IMR-90 (cell line): ENCODE results near the gene CLEC16A. TPM values are rescaled to one million over a fixed set of nuclear protein-coding genes. Genes with fewer than 3 reads are reported as not detected.
A peak's percentile ranks its signal among the peaks of the same experiment; 100 is the strongest.

ENCODE experiments used
- ATAC-seq: fragments of 200-7000 bp; cut with Tn5 transposase; 2 replicates; pipeline ENCODE4 v1.9.1; 2020; ENCODE audit warnings: low read depth, mild to moderate bottlenecking, moderate library complexity
- BruUV-seq: library from RNA; stranded (reverse); fragments of 400-500 nt; replicated peaks from 2 replicates; lab custom pipeline; 2021; lab: Mats Ljungman, UMichigan
- CTCF ChIA-PET: fragments of 300-600 bp; formaldehyde crosslinking; extraction: SDS; loops from one replicate; lab custom pipeline; 2021; ENCODE audit warnings: antibody characterized with exemption; lab: Yijun Ruan, JAX
- POLR2A ChIA-PET: fragments of 300-600 bp; sonication (Branson Sonifier 250); formaldehyde crosslinking; loops from one replicate; lab custom pipeline; 2022; ENCODE audit warnings: antibody characterized with exemption; ENCODE audit not compliant: unreplicated experiment; lab: Charles Lee
- DNase-seq: peaks from one replicate; pipeline ENCODE4 v3.0.0; 2013
- H2AFZ ChIP-seq: replicated peaks from 2 replicates; pipeline ENCODE3; 2013; ENCODE audit warnings: low read length, mild to moderate bottlenecking; ENCODE audit not compliant: poor library complexity
- H2AK5ac ChIP-seq: 2 replicates; pipeline ENCODE4 v1.6.1; 2013; ENCODE audit warnings: low read depth, low read length, inconsistent platforms
- H2AK9ac ChIP-seq: replicated peaks from 2 replicates; pipeline ENCODE3; 2013; ENCODE audit warnings: mild to moderate bottlenecking, low read depth, low read length, moderate library complexity; ENCODE audit not compliant: poor library complexity
- H2BK120ac ChIP-seq: 2 replicates; pipeline ENCODE4 v1.6.1; 2013; ENCODE audit warnings: low read depth, low read length, inconsistent platforms
- H2BK15ac ChIP-seq: 3 replicates; pipeline ENCODE4 v1.6.1; 2013; ENCODE audit warnings: low read depth, low read length, inconsistent platforms
- H2BK20ac ChIP-seq: 2 replicates; pipeline ENCODE4 v1.6.1; 2013; ENCODE audit warnings: low read depth, mild to moderate bottlenecking, inconsistent platforms, low read length, moderate library complexity
- H2BK5ac ChIP-seq: 2 replicates; pipeline ENCODE4 v1.6.1; 2013; ENCODE audit warnings: mild to moderate bottlenecking, low read depth, low read length, inconsistent platforms; ENCODE audit not compliant: poor library complexity, severe bottlenecking
- H3K14ac ChIP-seq: replicated peaks from 2 replicates; pipeline ENCODE4 v1.6.1; 2013; ENCODE audit warnings: low read depth, low read length, inconsistent platforms
- H3K18ac ChIP-seq: 2 replicates; pipeline ENCODE4 v1.6.1; 2013; ENCODE audit warnings: low read depth, low read length, control low read depth
- H3K23ac ChIP-seq: 2 replicates; pipeline ENCODE4 v1.6.1; 2013; ENCODE audit warnings: low read depth, low read length, inconsistent platforms
- H3K27ac ChIP-seq: 2 replicates; pipeline ENCODE4 v1.5.1; 2013; ENCODE audit warnings: mild to moderate bottlenecking, control low read depth, low read length; ENCODE audit not compliant: insufficient read depth
- H3K27me3 ChIP-seq: 2 replicates; pipeline ENCODE4 v1.6.1; 2013; ENCODE audit warnings: low read length; ENCODE audit not compliant: control insufficient read depth, insufficient read depth
- H3K36me3 ChIP-seq: 2 replicates; pipeline ENCODE4 v1.6.1; 2013; ENCODE audit warnings: low read length, mixed read lengths; ENCODE audit not compliant: control insufficient read depth, insufficient read depth
- H3K4ac ChIP-seq: 2 replicates; pipeline ENCODE4 v1.6.1; 2013; ENCODE audit warnings: low read depth, low read length, inconsistent platforms
- H3K4me1 ChIP-seq: 2 replicates; pipeline ENCODE4 v1.6.1; 2013; ENCODE audit warnings: low read length, mixed read lengths; ENCODE audit not compliant: control insufficient read depth, insufficient read depth
- H3K4me2 ChIP-seq: 2 replicates; pipeline ENCODE4 v1.6.1; 2013; ENCODE audit warnings: low read depth, mild to moderate bottlenecking, control low read depth, low read length, moderate library complexity
- H3K4me3 ChIP-seq: 2 replicates; pipeline ENCODE4 v1.5.1; 2013; ENCODE audit warnings: low read depth, mild to moderate bottlenecking, control low read depth, low read length, moderate library complexity; ENCODE audit not compliant: insufficient read depth
- H3K56ac ChIP-seq: 2 replicates; pipeline ENCODE4 v1.6.1; 2013; ENCODE audit warnings: low read length, inconsistent platforms; ENCODE audit not compliant: insufficient read depth; ENCODE audit errors: extremely low read depth
- H3K79me1 ChIP-seq, 2 experiments: 2 replicates each; pipeline ENCODE4 v1.6.1; 2013; ENCODE audit warnings: low read length in 2 of 2, inconsistent platforms in 1 of 2, low read depth in 1 of 2
- H3K9ac ChIP-seq: 2 replicates; pipeline ENCODE4 v1.6.1; 2013; ENCODE audit warnings: low read depth, low read length, control low read depth
- H3K9me1 ChIP-seq: 2 replicates; pipeline ENCODE4 v1.6.1; 2013; ENCODE audit warnings: low read length, inconsistent platforms; ENCODE audit not compliant: insufficient read depth
- H3K9me3 ChIP-seq: 2 replicates; pipeline ENCODE4 v1.6.1; 2013; ENCODE audit warnings: low read length; ENCODE audit not compliant: control insufficient read depth, insufficient read depth
- H4K20me1 ChIP-seq: 2 replicates; pipeline ENCODE4 v1.6.1; 2013; ENCODE audit warnings: low read length, inconsistent platforms; ENCODE audit not compliant: insufficient read depth
- H4K5ac ChIP-seq: 2 replicates; pipeline ENCODE4 v1.6.1; 2013; ENCODE audit warnings: mild to moderate bottlenecking, low read depth, low read length, control low read depth
- H4K8ac ChIP-seq, 2 experiments: 2 replicates each; pipeline ENCODE4 v1.6.1; 2013; ENCODE audit warnings: low read depth in 2 of 2, low read length in 2 of 2, control low read depth in 1 of 2, inconsistent platforms in 1 of 2
- H4K91ac ChIP-seq: 2 replicates; pipeline ENCODE4 v1.6.1; 2013; ENCODE audit warnings: low read depth, low read length, inconsistent platforms; ENCODE audit not compliant: insufficient read depth
- BHLHE40 ChIP-seq: fragments of 150-350 bp; IDR thresholded peaks from 2 replicates; pipeline ENCODE4 v1.6.1; 2016; ENCODE audit warnings: mild to moderate bottlenecking, low read depth, low read length
- CEBPB ChIP-seq: IDR thresholded peaks from 2 replicates; pipeline ENCODE4 v1.6.1; 2012; ENCODE audit warnings: low read depth, low read length, improper control_type of control experiment
- CHD1 ChIP-seq: IDR thresholded peaks from 2 replicates; pipeline ENCODE4 v1.6.1; 2012; ENCODE audit warnings: low read depth, low read length, improper control_type of control experiment
- FOS ChIP-seq: fragments of 150-350 bp; IDR thresholded peaks from 2 replicates; pipeline ENCODE4 v1.6.1; 2016; ENCODE audit warnings: low read depth, low read length
- MAFK ChIP-seq: IDR thresholded peaks from 2 replicates; pipeline ENCODE4 v1.6.1; 2012; ENCODE audit warnings: low read depth, low read length, improper control_type of control experiment
- MAZ ChIP-seq: IDR thresholded peaks from 2 replicates; pipeline ENCODE4 v1.6.1; 2012; ENCODE audit warnings: low read depth, mild to moderate bottlenecking, low read length, improper control_type of control experiment, moderate library complexity, borderline replicate concordance
- MXI1 ChIP-seq: IDR thresholded peaks from 2 replicates; pipeline ENCODE4 v1.6.1; 2012; ENCODE audit warnings: low read depth, mild to moderate bottlenecking, low read length, moderate library complexity, borderline replicate concordance
- NFE2L2 ChIP-seq: fragments of 150-350 bp; IDR thresholded peaks from 2 replicates; pipeline ENCODE4 v1.6.1; 2016; ENCODE audit warnings: low read depth, mild to moderate bottlenecking, low read length
- POLR2A ChIP-seq: IDR thresholded peaks from 2 replicates; pipeline ENCODE4 v1.6.1; 2012; ENCODE audit warnings: mild to moderate bottlenecking, low read depth, low read length
- RAD21 ChIP-seq: IDR thresholded peaks from 2 replicates; pipeline ENCODE4 v1.6.1; 2012; ENCODE audit warnings: low read length, improper control_type of control experiment
- RCOR1 ChIP-seq: IDR thresholded peaks from 2 replicates; pipeline ENCODE4 v1.6.1; 2012; ENCODE audit warnings: mild to moderate bottlenecking, low read length, improper control_type of control experiment; ENCODE audit not compliant: insufficient replicate concordance
- SMC3 ChIP-seq: fragments of 150-350 bp; IDR thresholded peaks from 2 replicates; pipeline ENCODE4 v1.6.1; 2016; ENCODE audit warnings: low read depth, mild to moderate bottlenecking, antibody characterized with exemption, low read length, moderate library complexity
- WGBS, 2 experiments: methylation state at CpG; one replicate each; pipeline versions ENCODE4 v1.1.5 to v1.1.7; 2013; ENCODE audit warnings: missing lambda C conversion rate in 2 of 2; ENCODE audit not compliant: insufficient read length in 1 of 2; ENCODE audit errors: extremely low coverage in 2 of 2; 5-methylcytosine and 5-hydroxymethylcytosine counted together
- dilution Hi-C: fragments of 300-500 bp; cut with HindIII; formaldehyde crosslinking; loops from one replicate; pipeline ENCODE4 v1.14.3; 2018; ENCODE audit warnings: low sequenced_read_pairs; ENCODE audit not compliant: unreplicated experiment
- in situ Hi-C: fragments of 300-500 bp; cut with MboI; formaldehyde crosslinking; loops from 3 replicates; pipeline ENCODE4 v1.14.3; 2019; ENCODE audit warnings: low sequenced_read_pairs, inconsistent platforms, mixed read lengths
- intact Hi-C: fragments of 100-400 bp; cut with micrococcal nuclease; formaldehyde crosslinking; loops from 2 replicates; pipeline ENCODE4 v1.10.0; 2022
- polyA plus RNA-seq, 3 experiments: library from polyadenylated mRNA; depleted of rRNA; stranded (reverse); fragments of >200 nt; gene quantifications; 2 replicates each; pipeline ENCODE4 v1.2.3, GENCODE V29; 2012; ENCODE audit warnings: low replicate concordance in 1 of 3
- total RNA-seq: library from RNA; depleted of rRNA; stranded (reverse); fragments of >200 nt; gene quantifications from 2 replicates; pipeline ENCODE4 v1.2.3, GENCODE V29; 2012
- TF ChIP-seq, protein P1 (sequence below): fragments of 150-350 bp; IDR thresholded peaks from 2 replicates; pipeline ENCODE4 v1.6.1; 2017; ENCODE audit warnings: mild to moderate bottlenecking, antibody characterized with exemption, low read length, low read depth
- TF ChIP-seq, protein P2 (sequence below): conservative IDR thresholded peaks from 2 replicates; pipeline ENCODE4 v1.5.1; 2012; ENCODE audit warnings: mild to moderate bottlenecking, low read depth, low read length, improper control_type of control experiment

The CLEC16A gene
- total and polyA plus RNA-seq, 2 of the 4 experiments (the other 2 are of a cell fraction), result 15.9 to 16.5 TPM

DNA sequence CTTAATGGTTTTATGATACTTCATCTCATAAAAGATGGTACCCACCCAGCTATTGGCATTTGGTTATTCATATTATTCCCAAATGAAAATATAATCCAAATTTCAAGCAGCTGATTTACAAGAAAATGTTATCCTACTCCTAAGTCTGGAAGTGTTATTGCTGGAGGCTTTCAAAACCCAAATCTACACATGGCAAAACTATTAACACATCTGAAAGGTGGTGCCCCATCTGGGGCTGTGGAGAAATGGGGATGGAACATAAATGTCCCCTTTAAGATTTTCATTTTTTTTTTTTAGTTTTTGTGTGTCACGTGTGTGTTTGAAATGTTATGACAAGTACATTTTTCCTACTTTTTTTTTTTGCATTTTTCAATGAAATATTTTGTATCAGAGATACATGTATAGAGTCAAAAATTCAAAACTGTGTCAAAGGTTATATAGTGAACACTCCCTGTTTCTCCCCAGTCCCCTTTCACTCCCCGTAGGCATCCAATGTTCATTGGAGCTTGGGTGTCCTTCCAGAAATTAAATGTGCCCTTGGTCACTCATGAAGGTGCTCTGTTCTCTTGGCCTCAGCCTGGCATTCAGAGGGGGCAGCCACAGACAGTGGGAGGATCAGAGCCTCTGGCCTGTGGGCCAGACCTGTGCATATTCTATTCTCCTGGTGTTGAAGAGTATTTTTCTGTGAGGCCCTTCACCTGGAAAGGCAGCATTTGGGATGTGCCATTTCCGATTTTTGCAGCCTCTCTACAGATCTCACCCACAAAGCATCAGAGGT is 79.1 kb downstream of the CLEC16A start:
- no peak overlapping the region for H3K18ac ChIP-seq
- H2AK5ac ChIP-seq, result no peak overlapping the region
- H4K8ac ChIP-seq, result no peak overlapping the region
- in situ Hi-C loops (no loop called here), intact Hi-C loops (no loop called here), dilution Hi-C loops (no loop called here)
- H4K20me1 ChIP-seq, result no peaks in the 10 kb centered on the region
- H3K14ac ChIP-seq, result no peak overlapping the region
- H2AK9ac ChIP-seq, result no peak overlapping the region
- no peak overlapping the region for H3K23ac ChIP-seq
- no peak overlapping the region for H2BK120ac ChIP-seq
- BruUV-seq, result no TSS peak
- H3K36me3 ChIP-seq, result peaks cover 26% of the 10 kb centered on the region
- no peak overlapping the region for H2AFZ ChIP-seq
- H3K9me3 ChIP-seq, result peaks cover 7% of the 10 kb centered on the region
- TF ChIP-seq, protein P1, sequence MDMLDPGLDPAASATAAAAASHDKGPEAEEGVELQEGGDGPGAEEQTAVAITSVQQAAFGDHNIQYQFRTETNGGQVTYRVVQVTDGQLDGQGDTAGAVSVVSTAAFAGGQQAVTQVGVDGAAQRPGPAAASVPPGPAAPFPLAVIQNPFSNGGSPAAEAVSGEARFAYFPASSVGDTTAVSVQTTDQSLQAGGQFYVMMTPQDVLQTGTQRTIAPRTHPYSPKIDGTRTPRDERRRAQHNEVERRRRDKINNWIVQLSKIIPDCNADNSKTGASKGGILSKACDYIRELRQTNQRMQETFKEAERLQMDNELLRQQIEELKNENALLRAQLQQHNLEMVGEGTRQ, result no peak
- no peak for TF ChIP-seq MAFK
- TF ChIP-seq NFE2L2, result no peak
- TF ChIP-seq MAZ, result no peak
- TF ChIP-seq, protein P2, sequence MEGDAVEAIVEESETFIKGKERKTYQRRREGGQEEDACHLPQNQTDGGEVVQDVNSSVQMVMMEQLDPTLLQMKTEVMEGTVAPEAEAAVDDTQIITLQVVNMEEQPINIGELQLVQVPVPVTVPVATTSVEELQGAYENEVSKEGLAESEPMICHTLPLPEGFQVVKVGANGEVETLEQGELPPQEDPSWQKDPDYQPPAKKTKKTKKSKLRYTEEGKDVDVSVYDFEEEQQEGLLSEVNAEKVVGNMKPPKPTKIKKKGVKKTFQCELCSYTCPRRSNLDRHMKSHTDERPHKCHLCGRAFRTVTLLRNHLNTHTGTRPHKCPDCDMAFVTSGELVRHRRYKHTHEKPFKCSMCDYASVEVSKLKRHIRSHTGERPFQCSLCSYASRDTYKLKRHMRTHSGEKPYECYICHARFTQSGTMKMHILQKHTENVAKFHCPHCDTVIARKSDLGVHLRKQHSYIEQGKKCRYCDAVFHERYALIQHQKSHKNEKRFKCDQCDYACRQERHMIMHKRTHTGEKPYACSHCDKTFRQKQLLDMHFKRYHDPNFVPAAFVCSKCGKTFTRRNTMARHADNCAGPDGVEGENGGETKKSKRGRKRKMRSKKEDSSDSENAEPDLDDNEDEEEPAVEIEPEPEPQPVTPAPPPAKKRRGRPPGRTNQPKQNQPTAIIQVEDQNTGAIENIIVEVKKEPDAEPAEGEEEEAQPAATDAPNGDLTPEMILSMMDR, result no peak
- no peak for TF ChIP-seq BHLHE40
- no peak for TF ChIP-seq RCOR1
- no peak for TF ChIP-seq CEBPB
- no peak for TF ChIP-seq CHD1
- TF ChIP-seq SMC3, result no peak
- TF ChIP-seq RAD21, result no peak
- no peak for TF ChIP-seq FOS
- no peak for TF ChIP-seq POLR2A
- no peak for TF ChIP-seq MXI1
- H4K91ac ChIP-seq, result peak overlapping the region; percentile 59; the same call in 1 of the 2 replicates
- no peak overlapping the region for H3K4me2 ChIP-seq
- ATAC-seq (no peak), DNase-seq (no peak)
- ChIA-PET POLR2A (no interaction called here), CTCF (interaction anchor here (0.7 kb wide), 1 partner anchor 225 kb away, joined by 4 read pairs; no protein-coding TSS in a partner anchor)
- H3K9ac ChIP-seq, result no peak overlapping the region
- H2BK15ac ChIP-seq, result no peak overlapping the region
- no peak overlapping the region for H3K56ac ChIP-seq
- H3K27me3 ChIP-seq, result no peaks in the 10 kb centered on the region
- peaks cover 11% of the 10 kb centered on the region; the same call in 1 of the 2 replicates for H3K9me1 ChIP-seq
- WGBS, 2 experiments, result no CpG with 5 or more reads among the region's 3 CpGs
- peaks cover 0 to 12% of the 10 kb centered on the region in 2 experiments; a peak in 1 of 4 replicates for H3K79me1 ChIP-seq
- H2BK20ac ChIP-seq, result no peak overlapping the region
- no peak overlapping the region for H4K5ac ChIP-seq
- H3K4ac ChIP-seq, result no peak overlapping the region
- H3K27ac ChIP-seq, result no peak overlapping the region
- H3K4me3 ChIP-seq, result no peak overlapping the region
- peaks cover 3% of the 10 kb centered on the region; the same call in 1 of the 2 replicates for H3K4me1 ChIP-seq
- H2BK5ac ChIP-seq, result no peak overlapping the region
